Glomerular endothelial cell (primary cell): ENCODE data around the gene CORO2B. TPM values are rescaled to one million over a fixed set of nuclear protein-coding genes. Genes with fewer than 3 reads are reported as not detected.

Experiments used
- DNase-seq: peaks from one replicate; pipeline ENCODE4 v3.0.0-alpha.2; 2011; ENCODE audit warnings: low read depth, low spot score; ENCODE audit errors: extremely low read depth
- total RNA-seq: library from RNA; depleted of rRNA; stranded (reverse); fragments of >200 nt; gene quantifications from 2 replicates; pipeline ENCODE4 v1.2.3, GENCODE V29; 2015

Gene CORO2B
- total RNA-seq, 1 donor from 2014 or later, result 7.8 TPM

DNA sequence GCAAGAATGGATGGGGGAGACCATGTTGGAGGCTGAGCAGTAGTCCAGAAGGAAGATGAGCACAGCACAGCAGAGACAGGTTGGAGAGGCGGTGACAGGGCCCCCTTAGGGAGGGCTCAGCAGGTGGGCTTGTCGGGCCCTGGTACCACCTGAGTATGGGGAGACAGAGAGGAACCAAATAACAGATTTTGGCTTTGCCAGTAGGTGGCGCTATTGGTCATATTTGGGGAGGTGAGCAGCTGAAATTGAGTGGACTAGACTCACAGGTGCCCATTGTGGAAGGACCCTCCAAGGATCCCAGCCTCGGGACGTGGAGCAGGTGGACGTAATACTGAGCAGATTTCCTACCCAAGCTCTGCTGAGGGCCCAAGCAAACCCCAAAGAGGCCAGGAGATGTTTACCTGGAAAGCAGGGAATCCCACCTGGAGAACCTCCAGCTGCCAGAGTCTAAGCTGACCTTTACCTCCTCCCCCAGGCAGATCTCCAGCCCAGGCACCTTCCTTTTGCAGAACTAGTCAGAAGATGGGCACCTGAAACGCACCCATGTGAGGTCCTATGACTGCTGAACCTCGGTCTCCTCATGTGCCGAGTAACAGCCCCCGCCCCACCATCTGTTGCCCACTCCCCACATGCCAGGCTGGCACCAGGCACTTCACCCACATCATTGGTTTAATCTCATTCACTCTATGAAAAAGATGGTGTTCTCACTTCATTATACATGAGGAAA lies 24.6 kb upstream of the CORO2B start:
- no peak for DNase-seq

DNA sequence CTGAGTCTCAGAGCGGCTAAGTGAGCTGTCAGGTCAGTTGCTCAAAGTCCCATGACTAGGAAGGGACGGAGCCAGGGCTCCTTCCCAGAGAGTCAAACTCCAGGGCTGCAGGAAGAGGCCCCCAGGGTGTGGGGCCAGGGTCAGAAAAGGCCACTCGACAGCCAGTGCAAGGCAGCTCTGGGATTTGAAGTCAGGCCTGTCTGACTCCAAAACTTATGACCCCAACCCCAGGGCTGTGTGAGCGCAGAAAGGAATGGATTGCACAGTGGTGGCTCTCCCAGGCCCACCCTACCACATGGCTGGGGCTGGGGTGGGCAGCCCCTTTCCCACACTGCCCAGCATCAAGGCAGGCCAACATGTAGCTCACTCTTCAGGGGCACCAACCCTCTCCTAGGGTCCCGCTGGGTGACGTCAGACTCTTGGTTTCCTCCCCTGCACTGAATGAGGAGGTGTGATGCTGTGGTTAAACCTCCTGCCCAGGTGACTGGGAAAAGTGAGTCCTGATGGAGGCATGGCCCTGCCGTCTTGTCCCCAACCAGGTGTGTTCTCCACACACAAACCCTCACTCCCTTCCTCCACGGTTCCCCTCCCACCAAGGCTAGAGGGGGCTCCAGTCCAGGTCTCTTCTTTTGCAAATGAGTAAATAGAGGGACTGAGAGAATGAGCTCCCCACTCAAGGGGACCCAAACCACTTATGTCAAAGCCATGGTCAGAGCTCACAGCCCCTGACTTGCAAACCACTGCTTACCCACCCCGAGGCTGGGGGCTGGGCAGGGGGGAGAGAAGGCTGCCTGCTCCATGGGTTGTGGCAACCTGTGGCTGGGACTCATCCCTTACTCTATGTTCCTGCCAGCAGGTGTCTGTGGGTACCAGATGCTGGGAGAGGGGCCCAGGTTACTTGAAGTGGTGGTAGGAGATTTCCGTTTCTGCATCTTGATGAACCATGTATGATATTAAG lies 23.8 kb upstream of the CORO2B start:
- DNase-seq, result no peak

DNA sequence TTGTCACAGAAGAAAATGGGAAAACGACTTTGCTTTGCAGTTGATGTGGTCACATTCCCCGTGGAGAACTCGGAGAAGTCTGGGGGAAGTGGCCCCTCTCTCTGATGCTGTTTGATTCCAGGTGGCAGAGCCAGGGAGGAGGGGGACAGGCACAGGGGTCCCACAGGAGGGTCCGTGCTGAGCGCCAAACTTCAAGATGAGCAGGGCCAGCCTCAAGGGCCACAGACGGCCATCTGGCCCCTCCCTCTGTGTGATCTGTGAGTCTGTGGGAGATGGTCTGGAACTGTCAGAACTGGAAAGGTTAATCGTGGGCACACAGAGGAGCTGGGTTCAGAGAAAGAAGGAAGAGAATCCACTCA lies 23.1 kb upstream of the CORO2B start:
- DNase-seq, result no peak

DNA sequence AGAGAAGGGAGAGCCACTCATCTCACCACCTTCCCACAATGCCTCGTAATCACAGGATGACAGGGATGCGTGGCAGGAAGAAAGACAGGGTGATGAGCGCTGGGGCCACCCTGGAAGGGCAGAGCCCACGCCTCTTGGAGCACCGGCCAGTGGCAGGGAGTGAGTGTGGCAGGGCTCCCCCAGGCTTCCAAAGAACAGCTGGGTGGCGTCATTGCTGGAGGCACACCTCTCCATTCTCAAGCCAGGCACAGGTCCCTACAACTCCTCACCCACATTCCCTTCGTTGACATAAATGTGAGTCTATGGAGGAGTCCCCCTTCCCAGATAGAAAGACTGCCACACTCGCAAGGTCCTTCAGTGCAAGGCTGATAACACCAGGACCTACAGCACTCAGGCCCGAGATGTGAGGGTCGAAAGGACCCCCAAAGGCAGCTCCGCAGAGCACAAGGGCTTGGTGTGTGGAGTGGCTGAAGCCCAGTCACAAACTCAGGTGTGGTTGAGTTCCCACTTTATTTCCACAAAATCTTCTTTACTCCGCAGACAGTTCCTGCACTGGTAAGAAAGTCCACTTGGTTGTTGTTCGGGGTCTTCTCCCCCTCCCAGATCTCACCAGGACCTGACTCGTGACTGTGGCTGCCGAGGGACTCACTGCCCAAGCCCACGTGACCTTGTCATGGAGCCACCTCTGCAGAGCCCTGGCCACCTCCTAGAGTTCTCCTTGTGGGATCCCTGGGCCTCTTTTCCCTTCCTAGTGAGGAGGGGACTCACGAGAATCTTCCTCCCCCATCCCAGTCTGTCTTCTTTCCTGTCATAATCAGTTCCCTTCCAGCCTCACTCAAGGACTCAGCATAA lies 22.4 kb upstream of the CORO2B start:
- no peak for DNase-seq

DNA sequence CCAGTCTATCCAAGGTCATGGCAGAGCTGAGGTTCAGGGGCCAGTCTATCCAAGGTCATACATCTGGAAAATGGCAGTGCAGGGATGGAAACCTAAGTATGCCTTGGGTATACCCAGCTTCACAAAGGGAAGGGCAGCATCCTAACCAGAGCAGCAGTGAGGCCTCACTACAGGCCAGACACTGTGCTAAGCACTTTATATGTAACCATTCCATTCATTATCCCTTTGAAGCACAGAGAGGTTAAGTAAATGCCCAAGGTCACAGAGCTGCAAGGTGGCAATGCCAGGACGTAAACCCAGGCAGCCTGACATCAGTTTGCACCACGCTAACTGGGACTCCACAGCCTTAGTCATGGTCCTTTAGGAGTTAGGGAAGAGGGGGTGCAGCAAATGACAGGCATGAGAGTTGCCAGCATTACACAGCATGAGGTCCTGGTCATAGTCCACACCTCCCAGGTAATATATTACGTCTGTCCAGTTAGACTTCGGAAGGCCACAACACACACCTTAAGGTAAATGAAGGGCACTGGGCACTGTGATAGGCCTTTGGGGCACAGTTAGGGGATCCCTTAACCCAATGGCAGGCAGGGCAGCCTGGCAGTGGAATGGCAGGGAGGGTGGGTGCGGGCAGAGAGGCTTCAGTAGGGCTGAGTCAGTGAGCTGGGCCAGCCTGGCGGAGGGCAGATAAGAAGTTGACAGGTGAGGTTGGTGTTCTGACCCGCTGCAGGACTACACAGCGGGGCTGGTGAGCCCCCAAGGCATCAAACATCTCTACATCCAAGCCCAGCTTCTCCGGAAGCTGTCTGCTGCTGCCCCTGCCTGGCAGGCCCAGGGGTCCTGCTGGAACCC lies 21.1 kb upstream of the CORO2B start:
- no peak for DNase-seq

DNA sequence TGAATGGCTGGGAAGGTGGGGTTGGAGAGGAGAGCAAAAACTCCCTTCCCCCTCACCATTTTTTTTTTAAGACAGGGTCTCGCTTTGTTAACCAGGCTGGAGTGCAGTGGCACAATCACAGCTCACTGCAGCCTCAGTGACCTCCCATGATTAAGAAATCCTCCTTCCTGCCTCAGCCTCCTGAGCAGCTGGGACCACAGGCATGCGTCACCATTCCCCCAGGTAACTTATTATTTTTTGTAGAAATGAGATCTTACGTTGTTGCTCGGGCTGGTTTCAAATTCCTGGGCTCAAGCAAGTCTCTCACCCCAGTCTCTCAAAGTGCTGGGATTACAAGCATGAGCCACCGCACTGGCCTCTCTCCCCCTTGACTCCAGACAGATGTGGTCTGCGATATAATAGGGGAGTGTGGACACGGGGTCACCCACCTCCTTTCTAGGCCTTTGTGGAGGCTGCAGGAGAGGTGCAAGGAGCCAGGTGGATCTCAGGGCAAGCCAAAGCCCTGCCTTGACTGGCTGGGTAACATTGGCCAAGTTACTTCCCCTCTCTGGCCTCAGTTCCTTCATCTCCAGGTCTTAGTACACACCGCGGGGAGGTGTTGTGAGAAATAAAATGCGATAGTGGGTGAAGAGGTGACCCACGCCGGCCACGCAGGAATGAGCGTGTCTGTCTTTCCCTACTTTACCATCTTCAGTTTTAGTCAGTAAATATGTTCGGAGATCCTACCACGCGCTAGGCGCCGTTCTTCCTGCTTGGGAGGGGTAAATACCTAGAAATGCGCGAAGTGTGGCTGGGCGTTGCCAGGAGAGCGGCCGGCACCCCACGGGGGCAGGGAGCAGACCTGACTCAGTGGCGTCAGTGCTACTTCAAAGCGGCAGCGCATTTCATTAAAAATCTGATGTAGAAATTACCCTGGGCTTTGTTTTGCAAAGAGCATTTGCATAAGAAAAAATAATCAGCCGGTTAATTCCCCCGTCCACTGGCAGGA lies 20.2 kb upstream of the CORO2B start:
- DNase-seq, result no peak

DNA sequence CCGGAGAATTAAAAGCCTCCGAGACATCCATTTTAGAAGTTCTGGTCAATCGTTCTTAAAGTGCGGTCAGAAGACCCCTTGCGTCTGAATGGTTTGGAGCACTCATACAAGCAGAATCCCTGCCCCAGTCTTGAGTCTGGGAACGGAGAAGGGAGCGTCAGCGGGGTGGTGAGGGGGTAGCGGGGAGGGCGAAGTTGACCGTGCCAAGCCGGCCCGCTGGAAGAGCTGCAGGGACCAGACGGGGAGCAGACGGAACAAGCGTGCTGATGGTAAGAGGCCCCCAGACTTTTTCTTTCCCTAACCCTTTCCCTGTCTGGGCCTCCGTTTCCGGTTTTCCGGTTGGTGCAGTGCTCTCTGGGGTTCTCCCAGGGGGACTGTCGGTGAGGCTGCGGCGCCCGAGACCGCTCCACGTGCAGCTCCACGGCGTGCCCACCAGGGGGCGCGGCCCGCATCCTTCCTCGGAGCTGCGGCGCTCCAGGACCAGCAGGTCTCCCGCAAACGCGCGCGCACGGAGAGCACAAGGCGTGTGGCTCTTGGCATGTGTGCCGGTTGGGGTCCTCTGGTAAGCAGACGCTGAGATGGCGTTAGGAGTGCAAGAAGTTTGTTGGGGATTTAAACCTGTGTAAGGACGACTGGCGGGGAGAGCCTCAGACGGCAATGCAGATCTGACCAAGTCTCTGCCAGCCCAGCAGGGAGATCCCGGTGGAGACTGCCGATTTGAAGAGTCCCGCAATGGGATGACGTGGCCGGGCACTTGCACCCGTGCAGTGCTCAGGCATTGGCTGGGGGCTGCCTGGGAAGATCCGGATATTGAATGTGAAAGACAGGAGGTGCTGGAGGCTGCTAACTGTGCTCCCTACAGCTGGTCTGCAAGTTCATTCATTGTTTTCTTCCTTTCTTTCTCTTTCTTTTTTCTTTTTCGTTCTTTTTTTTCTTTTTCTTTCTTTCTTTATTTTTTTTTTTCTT lies 19.2 kb upstream of the CORO2B start:
- no peak for DNase-seq

DNA sequence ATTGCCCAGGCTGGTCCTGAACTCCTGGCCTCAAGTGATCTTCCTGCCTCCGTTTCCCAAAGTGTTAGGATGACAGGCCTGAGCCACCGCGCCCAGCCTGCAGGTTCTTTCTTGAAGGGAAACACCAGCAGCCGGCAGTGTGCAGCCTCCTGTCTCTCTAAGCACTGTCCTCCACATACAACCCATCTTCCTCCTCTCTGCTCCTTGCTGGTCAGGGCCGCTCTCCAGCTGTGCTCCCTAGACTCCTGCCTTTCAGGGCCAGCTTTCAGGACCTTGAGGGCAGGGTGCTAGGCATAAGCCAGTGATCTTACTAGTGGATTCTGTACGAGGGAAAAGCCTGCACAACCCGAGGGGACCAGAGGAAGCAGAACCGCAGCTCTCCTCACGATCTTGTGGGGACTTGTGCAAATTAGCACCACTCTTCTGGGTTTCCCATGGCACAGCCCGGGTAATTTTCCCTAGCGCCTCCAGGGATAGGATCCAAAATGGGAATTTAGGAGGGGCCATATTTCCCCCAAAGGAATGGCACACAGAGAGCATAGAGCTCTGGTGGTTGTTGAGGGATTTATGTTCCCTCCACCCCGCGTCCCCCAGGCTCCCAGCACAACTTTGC lies 18.2 kb upstream of the CORO2B start:
- DNase-seq, result no peak

DNA sequence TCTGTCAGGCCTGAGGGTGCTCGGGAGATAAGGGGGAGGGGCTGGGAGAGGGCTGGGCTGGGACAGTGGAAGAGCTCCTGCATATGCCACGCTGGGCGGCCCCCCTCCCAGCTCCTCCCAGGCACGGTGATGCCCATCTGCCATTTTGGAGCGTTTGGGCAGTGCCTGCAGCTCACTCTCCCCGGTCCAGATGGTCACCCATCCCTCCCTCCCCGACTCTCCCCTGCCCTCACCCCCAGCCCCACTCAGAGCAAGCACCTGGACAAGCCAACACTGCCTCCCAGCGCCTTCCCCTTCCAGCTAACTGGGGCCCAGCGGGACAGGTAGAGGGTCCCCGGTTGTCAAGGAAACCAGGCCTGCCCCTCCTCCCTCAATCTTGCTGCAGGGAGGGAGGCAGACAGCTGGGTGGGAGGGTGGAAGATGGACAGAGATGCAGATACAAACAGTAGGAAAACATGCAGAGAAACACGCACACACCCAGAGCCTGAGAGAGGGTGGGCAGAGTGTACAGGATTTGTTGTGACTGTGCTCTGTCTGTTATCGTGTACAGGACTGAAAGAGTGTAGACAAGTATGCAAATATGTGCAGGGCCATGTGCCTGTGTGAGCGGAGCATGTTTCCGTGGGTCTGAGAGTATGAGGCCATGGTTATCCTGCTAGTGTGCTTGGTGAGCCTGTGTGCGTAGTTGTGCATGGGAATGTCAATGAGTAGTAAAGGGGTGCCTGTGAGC lies 17.5 kb upstream of the CORO2B start:
- DNase-seq, result no peak

DNA sequence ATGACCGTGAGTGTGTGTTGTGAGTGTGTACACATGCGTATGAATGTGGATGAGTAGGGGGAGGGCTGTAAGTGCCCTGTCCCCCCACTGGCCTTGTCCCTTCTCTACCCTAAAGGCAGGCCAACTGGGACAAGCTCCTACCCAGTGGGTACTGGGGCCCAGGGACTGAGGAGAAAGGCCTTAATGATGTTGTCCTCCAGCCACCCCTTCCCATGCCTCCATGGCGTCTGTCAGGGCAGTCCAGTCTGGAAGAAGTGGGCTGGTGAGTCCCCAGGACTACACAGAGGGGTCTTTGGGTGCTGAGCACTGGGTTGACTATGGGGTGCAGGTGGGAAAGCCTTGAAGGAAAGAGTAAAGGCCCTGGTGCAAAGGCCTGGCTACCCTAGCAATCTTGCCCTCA lies 16.9 kb upstream of the CORO2B start:
- no peak for DNase-seq

DNA sequence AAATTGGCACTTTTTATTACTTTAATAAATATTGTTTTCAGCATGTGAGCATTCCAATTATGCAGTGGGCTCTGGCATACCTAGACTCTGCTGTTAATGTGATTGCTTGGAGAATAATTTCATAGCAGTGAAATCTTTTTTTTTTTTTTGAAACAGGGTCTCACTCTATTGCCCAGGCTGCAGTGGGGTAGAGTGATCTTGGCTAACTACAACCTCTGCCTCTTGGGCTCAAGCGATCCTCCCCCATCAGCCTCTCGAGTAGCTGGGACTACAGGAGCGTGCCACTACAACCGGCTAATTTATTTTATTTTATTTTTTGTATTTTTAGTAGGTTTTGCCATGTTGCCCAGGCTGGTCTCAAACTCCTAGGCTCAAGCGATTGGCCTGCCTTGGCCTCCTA lies 14.6 kb upstream of the CORO2B start:
- no peak for DNase-seq

DNA sequence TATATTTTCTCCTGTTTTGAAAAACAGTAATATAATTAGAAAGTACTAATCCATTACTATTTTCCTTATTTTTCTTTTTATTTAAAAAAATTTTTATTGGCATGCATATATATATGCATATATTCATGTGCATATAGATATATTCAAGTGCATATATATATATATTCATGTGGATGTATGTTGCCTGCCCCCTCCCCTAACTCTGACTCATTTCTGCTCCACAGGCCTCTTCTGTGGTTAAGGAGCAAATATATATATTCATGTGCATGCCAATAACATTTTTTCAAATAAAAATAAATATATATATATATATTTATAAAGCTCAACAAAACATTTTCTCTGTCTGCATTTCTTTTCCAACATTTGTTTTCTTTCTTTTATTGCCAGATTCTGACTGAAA lies 13.6 kb upstream of the CORO2B start:
- DNase-seq, result no peak

DNA sequence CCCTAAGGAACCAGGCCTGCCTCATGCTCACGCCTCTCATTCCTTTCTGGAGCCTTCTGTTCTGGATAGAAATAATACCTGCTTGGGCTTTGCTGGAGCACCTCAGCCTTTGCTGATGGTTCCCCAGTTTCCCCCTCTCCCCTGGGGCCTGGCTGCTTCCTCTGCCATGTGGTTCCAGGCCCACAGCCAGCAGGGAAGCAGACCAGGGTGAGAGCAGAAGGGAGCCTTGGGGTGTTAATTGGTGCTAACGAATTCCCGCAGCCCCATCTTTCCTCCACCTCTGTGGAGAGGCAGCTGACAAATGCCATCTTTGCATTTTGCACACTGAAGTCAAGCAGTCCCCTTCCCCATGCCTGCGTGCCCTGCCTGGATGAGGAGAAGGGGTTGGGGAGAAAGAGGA lies 13.1 kb upstream of the CORO2B start:
- DNase-seq, result no peak

DNA sequence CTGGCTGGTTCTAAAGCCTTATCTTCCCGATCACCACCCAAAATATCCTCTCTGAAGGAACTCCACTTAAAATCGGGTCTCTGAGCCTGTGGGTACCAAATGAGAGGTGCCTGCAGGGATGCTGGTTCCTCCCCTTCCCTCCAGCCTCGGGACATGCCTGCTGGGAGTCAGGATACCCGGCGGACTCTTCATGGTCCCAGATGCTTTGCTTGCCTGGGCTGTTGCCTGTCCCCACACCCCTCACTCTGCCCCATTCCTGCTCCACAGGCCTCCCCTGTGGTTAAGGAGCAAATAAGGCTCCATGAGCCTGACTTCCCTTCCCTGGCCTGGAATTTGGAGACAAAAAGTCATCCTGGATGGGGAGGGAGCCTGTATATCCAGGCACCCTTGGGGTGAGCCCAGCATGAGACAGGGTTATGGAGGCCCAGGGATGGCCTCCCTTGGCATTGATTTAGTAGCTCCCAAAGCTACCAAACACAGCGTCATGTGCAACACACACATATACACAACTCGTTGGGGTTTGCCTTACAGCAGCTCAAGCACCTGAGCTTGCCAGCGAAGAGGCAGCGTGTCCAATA lies 12.3 kb upstream of the CORO2B start:
- DNase-seq, result no peak

DNA sequence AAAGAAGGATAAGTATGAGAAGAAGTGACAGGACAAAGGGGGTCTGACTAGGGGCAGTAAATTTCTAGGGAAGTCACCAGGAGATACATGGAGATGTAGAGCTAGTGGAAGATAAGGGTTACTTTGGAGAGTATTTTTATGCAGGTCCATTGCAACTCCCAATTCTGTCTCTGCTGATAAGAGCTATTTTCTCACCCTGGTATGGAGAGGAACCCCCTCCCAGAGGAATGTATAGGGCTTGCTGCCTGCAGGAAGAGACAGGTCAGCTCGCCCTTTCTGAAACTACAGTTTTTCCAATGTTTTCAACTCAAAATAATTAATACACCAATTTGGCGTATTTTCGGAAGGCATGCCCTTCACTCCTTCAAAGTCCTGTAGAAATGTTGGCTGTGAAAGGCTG lies 11.4 kb upstream of the CORO2B start:
- DNase-seq, result no peak

DNA sequence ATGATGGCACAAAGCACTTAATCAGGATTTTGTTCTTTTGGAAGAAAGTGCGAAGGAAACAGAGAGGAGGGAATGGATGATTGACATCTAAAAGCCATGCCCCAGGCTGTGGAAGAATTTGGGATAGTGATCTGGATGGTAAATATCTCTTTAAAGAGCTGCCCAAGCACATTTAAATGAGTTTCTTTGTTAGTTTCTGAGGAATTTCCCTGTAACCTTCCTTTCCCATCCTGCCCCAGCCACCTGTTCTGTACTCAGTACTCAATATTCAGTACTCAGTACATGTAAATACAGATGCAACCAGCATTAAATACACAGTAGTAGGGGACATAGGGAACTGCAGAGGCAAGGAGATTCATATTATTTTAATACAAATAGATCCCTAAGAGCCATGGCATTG lies 7.8 kb upstream of the CORO2B start:
- DNase-seq, result no peak

DNA sequence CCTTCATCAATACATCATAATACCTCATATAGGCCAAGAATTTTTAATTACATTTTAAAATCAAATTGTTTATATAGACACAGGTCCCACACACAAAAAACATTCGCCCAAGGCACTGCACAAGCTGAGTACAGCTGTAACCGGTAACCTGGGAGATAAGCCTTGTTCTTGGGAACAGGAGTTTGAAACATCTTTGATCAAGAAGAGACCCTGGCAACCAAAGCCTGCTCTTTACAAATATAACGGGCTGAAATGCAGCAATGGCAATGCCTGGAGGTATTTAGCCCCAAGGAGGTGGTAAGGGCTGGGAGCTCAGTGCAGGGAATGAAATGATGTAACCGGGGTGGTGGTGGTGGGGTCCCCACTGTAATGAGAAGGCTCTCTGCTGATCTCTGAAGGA lies 7.2 kb upstream of the CORO2B start:
- DNase-seq, result no peak
